Prostate gland (tissue), 2 donors: ENCODE data around the gene NIBAN1.

Experiments
- POLR2A ChIP-seq: fragments of 450-650 bp; IDR thresholded peaks from one replicate; pipeline ENCODE4 v1.6.1; 2016; ENCODE audit warnings: antibody characterized with exemption, mild to moderate bottlenecking
- POLR2AphosphoS5 ChIP-seq: sonication (generic); formaldehyde crosslinking; IDR thresholded peaks from one replicate; pipeline ENCODE4 v1.6.1; 2017; ENCODE audit warnings: antibody characterized with exemption
- TF ChIP-seq, protein P1 (sequence below), 4 experiments: fragments of 200-600 bp in 2 of 4; fragments of 450-650 bp in 2 of 4; sonication (generic) in 2 of 4; IDR thresholded peaks; 1 replicate in 3 of 4; 2 replicates in 1 of 4; pipeline ENCODE4 v1.5.1; 2016 to 2019; ENCODE audit warnings: antibody characterized with exemption in 4 of 4, mild to moderate bottlenecking in 2 of 4, moderate library complexity in 2 of 4

DNA sequence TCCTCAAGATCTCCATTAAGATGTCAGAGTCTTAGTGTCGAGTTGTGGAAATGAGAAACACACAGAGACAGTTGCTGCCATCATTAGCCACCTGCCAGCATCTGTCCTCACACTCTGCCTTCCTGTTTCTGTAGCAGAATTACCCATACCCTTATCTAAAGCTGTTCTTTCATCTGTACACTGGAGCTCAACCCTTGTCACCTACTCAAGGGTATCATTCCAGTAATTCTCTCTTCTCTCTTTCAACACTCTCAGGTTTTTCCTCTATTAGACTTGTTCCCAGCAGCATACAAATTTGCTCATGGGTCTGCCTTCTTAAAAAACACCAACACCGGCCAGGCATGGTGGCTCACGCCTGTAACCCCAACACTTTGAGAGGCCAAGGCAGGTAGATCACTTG, 43.7 kb upstream of the NIBAN1 start:
- TF ChIP-seq, protein P1, sequence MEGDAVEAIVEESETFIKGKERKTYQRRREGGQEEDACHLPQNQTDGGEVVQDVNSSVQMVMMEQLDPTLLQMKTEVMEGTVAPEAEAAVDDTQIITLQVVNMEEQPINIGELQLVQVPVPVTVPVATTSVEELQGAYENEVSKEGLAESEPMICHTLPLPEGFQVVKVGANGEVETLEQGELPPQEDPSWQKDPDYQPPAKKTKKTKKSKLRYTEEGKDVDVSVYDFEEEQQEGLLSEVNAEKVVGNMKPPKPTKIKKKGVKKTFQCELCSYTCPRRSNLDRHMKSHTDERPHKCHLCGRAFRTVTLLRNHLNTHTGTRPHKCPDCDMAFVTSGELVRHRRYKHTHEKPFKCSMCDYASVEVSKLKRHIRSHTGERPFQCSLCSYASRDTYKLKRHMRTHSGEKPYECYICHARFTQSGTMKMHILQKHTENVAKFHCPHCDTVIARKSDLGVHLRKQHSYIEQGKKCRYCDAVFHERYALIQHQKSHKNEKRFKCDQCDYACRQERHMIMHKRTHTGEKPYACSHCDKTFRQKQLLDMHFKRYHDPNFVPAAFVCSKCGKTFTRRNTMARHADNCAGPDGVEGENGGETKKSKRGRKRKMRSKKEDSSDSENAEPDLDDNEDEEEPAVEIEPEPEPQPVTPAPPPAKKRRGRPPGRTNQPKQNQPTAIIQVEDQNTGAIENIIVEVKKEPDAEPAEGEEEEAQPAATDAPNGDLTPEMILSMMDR (IDR thresholded peaks at IDR 0.05) = no peak
- TF ChIP-seq POLR2A (no peak), POLR2AphosphoS5 (no peak)
